Transverse colon (tissue), 4 donors: ENCODE measurements around the gene KRTCAP2. TPM values are rescaled to one million over a fixed set of nuclear protein-coding genes. Genes with fewer than 3 reads are reported as not detected.

Source experiments
- DNase-seq: peaks from one replicate; pipeline ENCODE4 v3.0.0-alpha.2; 2019
- H3K27ac ChIP-seq, 4 donors: fragments of 200-600 bp; sonication (generic); 2 replicates each; pipeline ENCODE4 v1.5.1; 2016 to 2018; ENCODE audit warnings: inconsistent platforms in 4 of 4
- H3K27me3 ChIP-seq: fragments of 200-600 bp; sonication (generic); 2 replicates; pipeline ENCODE4 v1.5.1; 2017; ENCODE audit warnings: inconsistent platforms
- H3K36me3 ChIP-seq, 4 donors: fragments of 200-600 bp; sonication (generic); 2 replicates each; pipeline ENCODE4 v1.5.1; 2017 to 2019; ENCODE audit warnings: inconsistent platforms in 4 of 4
- H3K4me1 ChIP-seq, 4 donors: fragments of 200-600 bp; sonication (generic); 2 replicates each; pipeline ENCODE4 v1.5.1; 2017 to 2020; ENCODE audit warnings: inconsistent platforms in 4 of 4
- H3K4me3 ChIP-seq, 4 donors: fragments of 200-600 bp; sonication (generic); 1 replicate in 1 of 4; 2 replicates in 3 of 4; pipeline versions ENCODE4 v1.5.1 to v1.6.1; 2017 to 2019; ENCODE audit warnings: inconsistent platforms in 4 of 4
- H3K9me3 ChIP-seq, 2 donors: fragments of 200-600 bp; sonication (generic); 2 replicates each; pipeline ENCODE4 v1.5.1; 2017 to 2019; ENCODE audit warnings: inconsistent platforms in 2 of 2
- EP300 ChIP-seq: sonication (generic); formaldehyde crosslinking; IDR thresholded peaks from one replicate; pipeline ENCODE4 v1.6.1; 2017; ENCODE audit warnings: antibody characterized with exemption, low read depth
- POLR2A ChIP-seq: fragments of 450-650 bp; IDR thresholded peaks from one replicate; pipeline ENCODE4 v1.6.1; 2016; ENCODE audit warnings: antibody characterized with exemption, mild to moderate bottlenecking, moderate library complexity
- POLR2AphosphoS5 ChIP-seq, 3 donors: sonication (generic); formaldehyde crosslinking; IDR thresholded peaks; one replicate each; pipeline ENCODE4 v1.6.1; 2016; ENCODE audit warnings: antibody characterized with exemption in 3 of 3
- WGBS, 2 donors: methylation state at CpG; one replicate each; pipeline ENCODE4 v1.1.5; 2018; ENCODE audit warnings: low coverage in 1 of 2; 5-methylcytosine and 5-hydroxymethylcytosine counted together
- in situ Hi-C, 4 donors: fragments of 200-750 bp; cut with MboI; loops; one replicate each; pipeline versions ENCODE4 v1.15.0 to v1.15.1; 2017; ENCODE audit warnings: low sequenced_read_pairs in 3 of 4, low pct_ligation_motif_present in 1 of 4, low pct_unique_long_range_greater_than_20kb in 1 of 4
- intact Hi-C: fragments of 100-400 bp; cut with DNase I; formaldehyde crosslinking; loops from one replicate; pipeline ENCODE4 v1.15.1; 2023; ENCODE audit warnings: low total_unique reads
- total RNA-seq, 4 donors: library from RNA; depleted of rRNA; stranded (reverse); fragments of >200 nt; gene quantifications; one replicate each; pipeline ENCODE4 v1.1.0, GENCODE V29; 2016
- TF ChIP-seq, protein P1 (sequence below), 5 experiments: fragments of 200-600 bp in 3 of 5; fragments of 450-650 bp in 2 of 5; sonication (generic) in 3 of 5; IDR thresholded peaks; 1 replicate in 2 of 5; 2 replicates in 3 of 5; pipeline ENCODE4 v1.5.1; 2016 to 2017; ENCODE audit warnings: antibody characterized with exemption in 5 of 5, inconsistent platforms in 3 of 5, mild to moderate bottlenecking in 2 of 5, moderate library complexity in 1 of 5

KRTCAP2 gene
- total RNA-seq, 4 donors from 2014 or later = 106 to 240 (median 131) TPM

DNA sequence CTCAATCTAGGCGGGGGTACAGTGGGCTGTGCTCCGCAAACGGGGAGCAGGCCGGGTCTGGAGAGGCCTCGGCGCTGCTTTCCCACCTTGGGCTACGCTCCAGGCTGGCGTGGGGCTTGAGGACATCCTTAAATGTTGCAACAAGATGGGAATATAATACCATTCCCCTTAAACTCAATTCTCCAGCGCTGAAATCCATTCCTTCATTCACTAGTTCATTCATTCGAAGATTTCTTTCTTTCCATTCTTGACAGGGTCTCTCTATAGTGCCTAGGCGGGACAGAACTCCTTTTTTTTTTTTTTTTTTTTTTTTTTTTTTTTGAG is 32.5 kb downstream of the KRTCAP2 start:
- peak overlapping the region; percentile 48 to 94 (median 67) for H3K4me3 ChIP-seq
- DNase-seq = no peak
- no peaks in the 10 kb centered on the region for H3K9me3 ChIP-seq
- TF ChIP-seq, protein P1, sequence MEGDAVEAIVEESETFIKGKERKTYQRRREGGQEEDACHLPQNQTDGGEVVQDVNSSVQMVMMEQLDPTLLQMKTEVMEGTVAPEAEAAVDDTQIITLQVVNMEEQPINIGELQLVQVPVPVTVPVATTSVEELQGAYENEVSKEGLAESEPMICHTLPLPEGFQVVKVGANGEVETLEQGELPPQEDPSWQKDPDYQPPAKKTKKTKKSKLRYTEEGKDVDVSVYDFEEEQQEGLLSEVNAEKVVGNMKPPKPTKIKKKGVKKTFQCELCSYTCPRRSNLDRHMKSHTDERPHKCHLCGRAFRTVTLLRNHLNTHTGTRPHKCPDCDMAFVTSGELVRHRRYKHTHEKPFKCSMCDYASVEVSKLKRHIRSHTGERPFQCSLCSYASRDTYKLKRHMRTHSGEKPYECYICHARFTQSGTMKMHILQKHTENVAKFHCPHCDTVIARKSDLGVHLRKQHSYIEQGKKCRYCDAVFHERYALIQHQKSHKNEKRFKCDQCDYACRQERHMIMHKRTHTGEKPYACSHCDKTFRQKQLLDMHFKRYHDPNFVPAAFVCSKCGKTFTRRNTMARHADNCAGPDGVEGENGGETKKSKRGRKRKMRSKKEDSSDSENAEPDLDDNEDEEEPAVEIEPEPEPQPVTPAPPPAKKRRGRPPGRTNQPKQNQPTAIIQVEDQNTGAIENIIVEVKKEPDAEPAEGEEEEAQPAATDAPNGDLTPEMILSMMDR (IDR thresholded peaks at IDR 0.05) = no peak
- TF ChIP-seq POLR2A = no peak
- TF ChIP-seq POLR2AphosphoS5 (IDR thresholded peaks at IDR 0.05) = no peak
- no peak for TF ChIP-seq EP300
- peaks cover 5% of the 10 kb centered on the region for H3K27me3 ChIP-seq
- in situ Hi-C loops = no loop called here
- 6 to 11% methylated on average over 4 to 11 of the region's 11 CpGs for WGBS, 2 donors
- peaks cover 10 to 37% (median 31%) of the 10 kb centered on the region in 4 donors for H3K4me1 ChIP-seq
- intact Hi-C loops = no loop called here
- H3K36me3 ChIP-seq = no peaks in the 10 kb centered on the region
- peak overlapping the region; percentile 87 to 99 (median 95) for H3K27ac ChIP-seq

DNA sequence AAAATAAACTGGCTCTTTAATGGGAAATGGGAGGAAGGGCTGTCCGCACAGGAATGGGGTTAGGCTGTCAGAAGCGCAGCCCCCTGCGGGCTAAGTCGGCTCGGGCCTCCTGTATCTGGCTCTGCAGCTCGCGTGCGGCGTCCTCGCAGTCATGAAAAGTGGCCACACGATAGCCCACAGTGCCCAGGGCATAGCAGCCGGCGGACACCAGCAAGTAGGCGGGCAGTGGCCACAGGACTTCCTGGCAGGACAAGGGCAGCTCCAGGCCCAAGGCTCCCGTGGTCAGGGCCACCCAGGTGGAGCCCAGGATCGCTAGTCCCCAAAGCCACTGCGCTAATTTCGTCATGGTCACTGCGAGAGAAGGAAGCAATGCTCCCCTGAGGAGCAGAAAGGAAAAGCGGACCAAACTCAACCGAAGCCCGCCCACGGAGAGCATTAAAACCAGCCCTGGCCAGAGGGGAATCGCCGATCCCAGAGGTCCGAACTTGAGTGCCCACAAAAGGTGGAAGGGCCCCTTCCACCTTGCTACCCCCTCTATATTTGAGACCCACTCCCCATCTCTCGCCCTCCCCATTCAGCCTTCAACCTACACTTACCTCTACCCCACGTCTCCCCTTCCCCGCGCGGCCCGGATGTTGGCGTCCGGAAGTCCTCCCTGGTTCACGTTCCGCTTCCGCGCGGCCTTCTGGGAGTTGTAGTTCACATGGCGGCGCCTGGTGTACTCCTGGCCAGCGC is 33.0 kb downstream of the KRTCAP2 start, which contains the start of gene DPM3:
Gene DPM3, minus strand, starts transcription at position 637 of the 735 bp plus-strand sequence. Its CDS starts 291 bp downstream, at position 346.
- peak; percentile 93 for DNase-seq
- H3K4me1 ChIP-seq = peaks cover 10 to 42% (median 34%) of the 10 kb centered on the region in 4 donors
- peak within 1 kb of the TSS; percentile 87 to 99 (median 95) for H3K27ac ChIP-seq
- TF ChIP-seq POLR2A = peak; percentile 83
- TF ChIP-seq EP300 = no peak
- TF ChIP-seq, protein P1 (IDR thresholded peaks at IDR 0.05) = no peak
- peak; percentile 88 to 91 (median 90) for TF ChIP-seq POLR2AphosphoS5 (IDR thresholded peaks at IDR 0.05)
- H3K4me3 ChIP-seq = peak within 1 kb of the TSS; percentile 48 to 94 (median 67)
- no peaks in the 10 kb centered on the region for H3K36me3 ChIP-seq
- intact Hi-C loops (no loop called here), in situ Hi-C loops (no loop called here)
- no peaks in the 10 kb centered on the region for H3K9me3 ChIP-seq
- 2 to 4% methylated on average over 5 to 35 of the region's 42 CpGs for WGBS, 2 donors
- H3K27me3 ChIP-seq = peaks cover 5% of the 10 kb centered on the region

DNA sequence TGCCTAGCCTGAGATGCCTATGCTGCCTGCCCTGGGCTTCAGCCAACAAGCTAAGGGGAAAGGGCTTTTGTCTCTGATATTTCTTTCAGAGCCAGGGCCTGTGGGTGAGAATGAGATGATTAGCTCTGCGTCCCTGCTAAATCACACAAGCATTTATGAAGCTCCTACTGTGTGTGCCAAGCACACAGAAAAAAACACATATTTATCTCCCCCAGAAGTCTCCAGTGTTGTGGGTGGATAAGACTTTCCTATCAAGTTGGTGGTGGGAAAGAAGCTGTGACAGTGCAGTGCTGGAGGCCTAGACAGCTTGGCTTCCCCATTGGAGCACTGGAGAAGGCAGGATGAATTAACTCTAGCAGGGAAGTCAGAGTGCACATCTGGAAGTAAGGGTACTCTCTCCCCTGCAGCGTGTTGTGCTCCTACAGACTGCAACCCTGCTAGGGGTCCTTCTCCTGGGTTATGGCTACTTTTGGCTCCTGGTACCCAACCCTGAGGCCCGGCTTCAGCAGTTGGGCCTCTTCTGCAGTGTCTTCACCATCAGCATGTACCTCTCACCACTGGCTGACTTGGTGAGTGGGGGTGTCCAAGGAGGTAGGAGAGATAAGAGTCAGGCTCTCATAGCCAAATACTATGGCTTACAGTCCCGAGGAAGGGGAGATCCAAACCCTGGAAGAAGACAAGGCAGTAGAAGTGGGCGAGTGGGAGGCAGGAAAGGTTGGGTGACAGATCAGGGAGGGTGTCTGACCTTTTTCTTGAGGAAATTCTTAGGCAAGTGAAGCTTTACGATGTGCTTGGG is 35.8 kb downstream of the KRTCAP2 start:
- peak overlapping the region in 2 of 4 donors; percentile 60 to 67 for H3K4me3 ChIP-seq
- in situ Hi-C loops = no loop called here

More for the DNA sequence above, 35.8 kb downstream of the KRTCAP2 start:
- DNase-seq = no peak
- intact Hi-C loops = no loop called here
- H3K4me1 ChIP-seq = peaks cover 12 to 66% (median 52%) of the 10 kb centered on the region in 4 donors
- no peaks in the 10 kb centered on the region for H3K9me3 ChIP-seq
- peaks cover 5% of the 10 kb centered on the region for H3K27me3 ChIP-seq
- 78 to 90% methylated on average over 3 to 6 of the region's 6 CpGs for WGBS, 2 donors
- H3K36me3 ChIP-seq = peaks cover 0 to 13% (median 2%) of the 10 kb centered on the region in 4 donors
- peak overlapping the region; percentile 96 to 100 (median 100) for H3K27ac ChIP-seq
- no peak for TF ChIP-seq EP300
- TF ChIP-seq POLR2A = no peak
- no peak for TF ChIP-seq POLR2AphosphoS5 (IDR thresholded peaks at IDR 0.05)
- TF ChIP-seq, protein P1 (IDR thresholded peaks at IDR 0.05) = no peak
